ENCODE results near the gene CAND2.

CAND2 gene

DNA sequence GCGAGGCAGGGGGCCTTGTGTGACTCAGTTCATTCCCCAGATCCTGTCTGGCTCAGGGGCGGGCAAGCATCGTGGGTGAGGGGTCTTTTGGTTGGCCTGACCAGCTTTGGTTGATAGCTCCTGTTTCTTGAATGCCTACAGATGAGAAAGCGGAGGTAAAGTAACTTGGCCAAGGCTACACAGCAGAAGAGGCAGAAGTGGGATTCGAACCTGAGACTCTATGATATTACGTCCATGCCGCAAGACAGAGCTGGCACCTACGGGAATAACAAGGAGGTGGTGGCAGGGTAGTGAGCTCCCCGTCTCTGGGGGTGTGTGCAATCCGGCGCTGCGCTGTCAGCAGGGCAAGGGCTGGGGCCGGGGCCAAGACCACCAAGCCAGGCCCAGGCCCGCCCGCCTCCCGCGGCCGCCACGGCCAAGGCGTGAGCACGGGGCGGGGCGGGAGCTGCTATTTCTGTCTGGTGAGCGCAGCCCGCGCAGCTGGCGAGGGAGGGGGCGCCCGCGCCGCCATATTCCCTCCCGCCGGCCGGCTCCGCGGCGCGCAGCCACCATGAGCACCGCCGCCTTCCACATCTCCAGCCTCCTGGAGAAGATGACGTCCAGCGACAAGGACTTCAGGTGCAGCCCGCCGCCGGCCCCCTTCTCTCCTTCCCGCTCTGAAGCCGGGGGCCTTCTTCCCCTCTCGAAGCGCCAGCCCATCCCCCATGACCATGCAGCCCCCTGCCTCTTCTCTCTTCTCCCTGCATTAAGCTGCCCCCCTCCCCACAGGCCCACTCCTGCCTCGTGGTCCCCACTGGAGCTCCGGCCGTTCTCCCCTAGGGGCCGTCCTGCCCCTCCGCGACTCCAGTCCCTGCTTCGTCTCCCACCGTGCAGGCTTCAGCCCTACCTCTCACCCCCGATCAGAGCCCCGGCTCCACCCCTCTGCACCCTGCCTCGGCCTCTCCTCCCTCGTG, at the start of gene CAND2:
CAND2 (plus strand) TSS at position 510 of the 953 bp plus-strand sequence; CDS start at position 551, 41 bp downstream.
- H3K27me3 Mint-ChIP-seq (ENCODE audit: low read depth): peaks cover 9% of the 10 kb centered on the region
- TF ChIP-seq, protein P1, sequence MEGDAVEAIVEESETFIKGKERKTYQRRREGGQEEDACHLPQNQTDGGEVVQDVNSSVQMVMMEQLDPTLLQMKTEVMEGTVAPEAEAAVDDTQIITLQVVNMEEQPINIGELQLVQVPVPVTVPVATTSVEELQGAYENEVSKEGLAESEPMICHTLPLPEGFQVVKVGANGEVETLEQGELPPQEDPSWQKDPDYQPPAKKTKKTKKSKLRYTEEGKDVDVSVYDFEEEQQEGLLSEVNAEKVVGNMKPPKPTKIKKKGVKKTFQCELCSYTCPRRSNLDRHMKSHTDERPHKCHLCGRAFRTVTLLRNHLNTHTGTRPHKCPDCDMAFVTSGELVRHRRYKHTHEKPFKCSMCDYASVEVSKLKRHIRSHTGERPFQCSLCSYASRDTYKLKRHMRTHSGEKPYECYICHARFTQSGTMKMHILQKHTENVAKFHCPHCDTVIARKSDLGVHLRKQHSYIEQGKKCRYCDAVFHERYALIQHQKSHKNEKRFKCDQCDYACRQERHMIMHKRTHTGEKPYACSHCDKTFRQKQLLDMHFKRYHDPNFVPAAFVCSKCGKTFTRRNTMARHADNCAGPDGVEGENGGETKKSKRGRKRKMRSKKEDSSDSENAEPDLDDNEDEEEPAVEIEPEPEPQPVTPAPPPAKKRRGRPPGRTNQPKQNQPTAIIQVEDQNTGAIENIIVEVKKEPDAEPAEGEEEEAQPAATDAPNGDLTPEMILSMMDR (IDR thresholded peaks at IDR 0.05; ENCODE audit: unreplicated experiment in 3 of 3): no peak

DNA sequence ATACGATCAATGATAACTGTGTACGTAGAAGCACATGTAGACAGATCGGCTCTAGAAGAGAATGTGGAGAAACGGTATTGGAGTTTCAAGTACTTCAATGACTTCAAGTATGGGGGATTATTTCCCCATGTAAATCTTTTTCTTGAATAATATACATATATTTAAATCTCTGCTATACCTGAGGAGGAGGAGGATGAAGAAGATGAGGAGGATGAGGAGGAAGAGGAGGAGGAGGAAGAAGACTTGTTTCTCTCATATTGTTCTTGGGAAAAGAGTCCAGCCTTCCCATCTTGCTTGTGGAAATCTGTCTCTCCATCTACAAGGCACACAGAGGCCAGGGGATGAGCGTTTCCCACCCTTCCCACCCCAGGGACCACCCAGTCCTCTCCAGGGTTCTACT, 48.0 kb upstream of the CAND2 start:
- H3K4me1 Mint-ChIP-seq: peaks cover 11% of the 10 kb centered on the region

More for the DNA sequence above, at the start of gene CAND2:
- no peaks in the 10 kb centered on the region for H3K36me3 Mint-ChIP-seq (ENCODE audit: low read depth)
- peak within 1 kb of the TSS; percentile 90 to 94 (median 93) for H3K4me3 Mint-ChIP-seq
- peak within 1 kb of the TSS; percentile 61 to 87 (median 77) for H3K27ac Mint-ChIP-seq
- peaks cover 22% of the 10 kb centered on the region for H3K4me1 Mint-ChIP-seq
- no peaks in the 10 kb centered on the region for H3K9me3 Mint-ChIP-seq

DNA sequence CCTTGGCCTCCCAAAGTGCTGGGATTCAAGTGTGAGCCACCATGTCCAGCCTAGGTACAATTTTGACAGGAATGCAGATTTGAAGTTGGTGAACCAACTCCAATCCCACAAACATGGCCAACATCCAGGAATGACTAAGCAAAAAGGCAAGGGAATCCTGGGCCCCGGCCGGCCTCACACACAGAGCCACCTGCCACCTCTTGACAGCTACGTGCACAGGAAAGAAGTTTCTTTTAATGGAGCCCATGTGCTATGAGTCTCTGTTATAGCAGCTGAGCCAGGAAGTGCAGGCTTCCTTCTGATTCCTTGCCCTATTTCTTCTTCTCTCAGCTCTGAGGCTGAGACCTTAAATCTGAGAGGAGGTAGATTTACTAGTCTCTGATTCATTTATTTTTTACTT, 46.3 kb upstream of the CAND2 start:
- Mint-ChIP-seq H3K36me3 (ENCODE audit: low read depth) (no peaks in the 10 kb centered on the region), H3K27ac (no peak overlapping the region)

More for the DNA sequence above, 48.0 kb upstream of the CAND2 start:
- Mint-ChIP-seq H3K27ac (no peak overlapping the region), H3K27me3 (ENCODE audit: low read depth) (peaks cover 10% of the 10 kb centered on the region), H3K4me3 (no peak overlapping the region), H3K36me3 (ENCODE audit: low read depth) (no peaks in the 10 kb centered on the region), H3K9me3 (no peaks in the 10 kb centered on the region)
- TF ChIP-seq, protein P1 (IDR thresholded peaks at IDR 0.05; ENCODE audit: unreplicated experiment in 3 of 3): no peak

DNA sequence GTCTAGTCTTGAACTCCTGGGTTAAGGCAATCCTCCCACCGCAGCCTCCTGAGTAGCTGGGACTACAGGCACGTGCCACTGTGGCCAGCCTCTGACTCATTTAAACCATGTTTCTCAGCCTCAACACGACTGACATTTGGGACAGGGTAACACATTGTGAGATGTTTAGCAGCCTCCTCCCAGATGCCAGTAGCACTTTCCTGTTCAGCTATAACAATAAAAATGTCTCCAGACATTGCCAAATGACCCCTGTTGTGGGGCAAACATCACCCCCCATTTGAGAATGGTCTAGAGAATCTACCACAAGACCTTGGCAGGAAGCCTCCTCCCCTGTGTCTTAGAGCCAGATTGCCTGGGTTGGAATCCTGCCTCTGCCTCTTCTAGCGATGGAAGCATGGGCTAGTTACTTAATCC, 45.8 kb upstream of the CAND2 start:
- Mint-ChIP-seq H3K4me3 (no peak overlapping the region), H3K9me3 (no peaks in the 10 kb centered on the region), H3K36me3 (ENCODE audit: low read depth) (no peaks in the 10 kb centered on the region), H3K27ac (no peak overlapping the region), H3K27me3 (ENCODE audit: low read depth) (peaks cover 6% of the 10 kb centered on the region), H3K4me1 (peaks cover 11% of the 10 kb centered on the region)
- TF ChIP-seq, protein P1 (IDR thresholded peaks at IDR 0.05; ENCODE audit: unreplicated experiment in 3 of 3): no peak

More for the DNA sequence above, 46.3 kb upstream of the CAND2 start:
- Mint-ChIP-seq H3K4me3 (no peak overlapping the region), H3K4me1 (peaks cover 11% of the 10 kb centered on the region), H3K9me3 (no peaks in the 10 kb centered on the region), H3K27me3 (ENCODE audit: low read depth) (peaks cover 6% of the 10 kb centered on the region)
- TF ChIP-seq, protein P1 (IDR thresholded peaks at IDR 0.05; ENCODE audit: unreplicated experiment in 3 of 3): no peak

DNA sequence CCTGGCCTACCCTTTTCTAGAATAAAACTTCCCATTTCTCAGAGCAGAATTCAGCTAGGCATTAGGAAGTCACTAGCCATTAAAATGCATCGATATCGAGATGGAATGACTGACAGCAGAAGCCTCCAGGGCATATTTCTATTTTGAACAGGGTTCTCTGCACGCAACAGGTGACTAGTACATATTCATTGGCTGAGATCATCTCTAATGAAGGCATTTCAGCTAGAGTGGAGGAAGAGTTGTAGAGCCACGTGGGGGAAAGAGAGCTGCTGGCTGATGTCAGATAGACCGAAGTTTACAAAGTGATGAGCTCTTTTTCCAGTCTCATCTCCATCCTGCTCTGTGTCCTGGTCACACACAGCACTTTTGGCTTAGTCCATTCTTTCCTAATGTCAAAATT, 44.9 kb upstream of the CAND2 start:
- H3K27me3 Mint-ChIP-seq (ENCODE audit: low read depth): peaks cover 6% of the 10 kb centered on the region
- no peaks in the 10 kb centered on the region for H3K36me3 Mint-ChIP-seq (ENCODE audit: low read depth)
- no peaks in the 10 kb centered on the region for H3K9me3 Mint-ChIP-seq
- peaks cover 13% of the 10 kb centered on the region for H3K4me1 Mint-ChIP-seq
- TF ChIP-seq, protein P1 (IDR thresholded peaks at IDR 0.05; ENCODE audit: unreplicated experiment in 3 of 3): no peak
- H3K4me3 Mint-ChIP-seq: no peak overlapping the region
- no peak overlapping the region for H3K27ac Mint-ChIP-seq
